ENCODE measurements around the gene CBFA2T2.

DNA sequence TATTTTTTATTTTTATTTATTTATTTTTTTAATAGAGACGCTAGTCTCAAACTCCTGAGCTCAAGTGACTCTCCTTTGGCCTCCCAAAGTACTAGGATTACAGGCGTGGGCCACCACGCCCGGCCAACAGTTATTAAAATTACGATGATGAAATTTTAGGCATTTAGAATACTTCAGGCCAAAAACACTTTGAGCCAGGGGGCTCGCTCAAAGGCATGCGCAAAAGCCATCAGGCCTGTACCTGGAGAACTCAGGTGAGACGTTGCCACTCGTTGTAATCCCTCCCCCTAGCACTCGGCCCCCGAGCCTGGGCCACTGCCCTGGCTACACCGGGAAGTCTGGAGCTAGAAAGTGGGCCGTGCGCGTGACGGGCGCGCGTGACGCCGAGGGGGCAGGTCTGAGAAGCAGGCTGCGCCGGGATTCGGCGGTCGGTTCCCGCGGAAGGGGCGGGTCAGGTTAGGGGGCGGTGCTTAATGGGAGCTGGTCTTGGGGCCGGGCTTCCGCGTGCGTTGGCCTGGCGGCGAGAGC, 337 bp upstream of the CBFA2T2 start:
- TF ChIP-seq, protein P1, sequence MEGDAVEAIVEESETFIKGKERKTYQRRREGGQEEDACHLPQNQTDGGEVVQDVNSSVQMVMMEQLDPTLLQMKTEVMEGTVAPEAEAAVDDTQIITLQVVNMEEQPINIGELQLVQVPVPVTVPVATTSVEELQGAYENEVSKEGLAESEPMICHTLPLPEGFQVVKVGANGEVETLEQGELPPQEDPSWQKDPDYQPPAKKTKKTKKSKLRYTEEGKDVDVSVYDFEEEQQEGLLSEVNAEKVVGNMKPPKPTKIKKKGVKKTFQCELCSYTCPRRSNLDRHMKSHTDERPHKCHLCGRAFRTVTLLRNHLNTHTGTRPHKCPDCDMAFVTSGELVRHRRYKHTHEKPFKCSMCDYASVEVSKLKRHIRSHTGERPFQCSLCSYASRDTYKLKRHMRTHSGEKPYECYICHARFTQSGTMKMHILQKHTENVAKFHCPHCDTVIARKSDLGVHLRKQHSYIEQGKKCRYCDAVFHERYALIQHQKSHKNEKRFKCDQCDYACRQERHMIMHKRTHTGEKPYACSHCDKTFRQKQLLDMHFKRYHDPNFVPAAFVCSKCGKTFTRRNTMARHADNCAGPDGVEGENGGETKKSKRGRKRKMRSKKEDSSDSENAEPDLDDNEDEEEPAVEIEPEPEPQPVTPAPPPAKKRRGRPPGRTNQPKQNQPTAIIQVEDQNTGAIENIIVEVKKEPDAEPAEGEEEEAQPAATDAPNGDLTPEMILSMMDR (conservative IDR thresholded peaks at IDR 0.05): no peak
- no peak for TF ChIP-seq EZH2 (IDR thresholded peaks at IDR 0.05; ENCODE audit: low read depth)
